Measurements from ENCODE around the gene CACNG1.

- TF ChIP-seq POLR2A (IDR thresholded peaks at IDR 0.05; ENCODE audit: extremely low read depth, insufficient read length) (no peak), CTCF (IDR thresholded peaks at IDR 0.05; ENCODE audit: low read depth, low read length) (no peak)
Measured at GRCh38 chr17:67030641-67031040, 13.7 kb upstream of the CACNG1 start.
